H1 (cell line): Measurements from ENCODE around the gene STX8. TPM values are rescaled to one million over a fixed set of nuclear protein-coding genes. Genes with fewer than 3 reads are reported as not detected.

Experiments used
- CTCF ChIA-PET: fragments of 300-600 bp; sonication (Branson Sonifier 250); formaldehyde crosslinking; loops from one replicate; lab custom pipeline; 2021; ENCODE audit not compliant: partially characterized antibody; lab: Charles Lee
- POLR2A ChIA-PET: fragments of 300-600 bp; sonication (Branson Sonifier 250); formaldehyde crosslinking; loops from one replicate; lab custom pipeline; 2021; ENCODE audit warnings: inconsistent platforms; ENCODE audit not compliant: partially characterized antibody; lab: Charles Lee
- DNase-seq, 2 experiments: peaks; one replicate each; pipeline versions ENCODE4 v3.0.0 to v3.0.0-alpha.2; 2010 to 2022; ENCODE audit warnings: low spot score in 2 of 2, low read depth in 1 of 2, mixed read lengths in 1 of 2
- FAIRE-seq: peaks from 2 replicates; lab custom pipeline; 2011; peaks lifted over from hg19 to GRCh38; lab: Jason Lieb, UNC
- H2AFZ ChIP-seq: 2 replicates; pipeline ENCODE4 v1.8.1; 2012; ENCODE audit warnings: low read length, inconsistent platforms
- H2AK5ac ChIP-seq: 2 replicates; pipeline ENCODE4 v1.6.1; 2013; ENCODE audit warnings: low read depth, low read length
- H2BK120ac ChIP-seq: replicated peaks from 2 replicates; pipeline ENCODE3; 2013; ENCODE audit warnings: low read depth, low read length, inconsistent platforms
- H2BK12ac ChIP-seq: 2 replicates; pipeline ENCODE4 v1.6.1; 2013; ENCODE audit warnings: low read depth, low read length
- H2BK15ac ChIP-seq: 2 replicates; pipeline ENCODE4 v1.6.1; 2013; ENCODE audit warnings: low read length
- H2BK20ac ChIP-seq: 2 replicates; pipeline ENCODE4 v1.6.1; 2013; ENCODE audit warnings: low read length
- H2BK5ac ChIP-seq: 2 replicates; pipeline ENCODE4 v1.6.1; 2013; ENCODE audit warnings: low read depth, low read length
- H3K14ac ChIP-seq: 2 replicates; pipeline ENCODE4 v1.6.1; 2013; ENCODE audit warnings: inconsistent platforms; ENCODE audit not compliant: insufficient read length
- H3K18ac ChIP-seq: 2 replicates; pipeline ENCODE4 v1.6.1; 2013; ENCODE audit warnings: low read length; ENCODE audit errors: extremely low read depth
- H3K23ac ChIP-seq: 2 replicates; pipeline ENCODE4 v1.6.1; 2013; ENCODE audit warnings: inconsistent platforms; ENCODE audit not compliant: insufficient read length
- H3K23me2 ChIP-seq: 2 replicates; pipeline ENCODE4 v1.6.1; 2013; ENCODE audit warnings: low read depth, low read length
- H3K27ac ChIP-seq: 2 replicates; pipeline ENCODE4 v1.6.1; 2011; ENCODE audit warnings: low read depth, low read length, inconsistent platforms
- H3K27me3 ChIP-seq, 4 experiments: replicated peaks in 1 of 4; 1 replicate in 1 of 4; 2 replicates in 3 of 4; pipeline versions ENCODE4 v1.6.1 to v1.8.1; 2011 to 2013; ENCODE audit warnings: low read length in 3 of 4, mild to moderate bottlenecking in 3 of 4, inconsistent platforms in 2 of 4, mixed read lengths in 2 of 4, moderate library complexity in 1 of 4; ENCODE audit not compliant: control insufficient read depth in 3 of 4, insufficient read depth in 3 of 4; ENCODE audit errors: extremely low read depth in 1 of 4
- H3K36me3 ChIP-seq, 4 experiments: 2 replicates each; pipeline versions ENCODE4 v1.6.1 to v1.8.1; 2011 to 2013; ENCODE audit warnings: mild to moderate bottlenecking in 4 of 4, low read length in 3 of 4, moderate library complexity in 2 of 4, control low read depth in 1 of 4, inconsistent platforms in 1 of 4; ENCODE audit not compliant: insufficient read depth in 4 of 4, control insufficient read depth in 2 of 4
- H3K4ac ChIP-seq: replicated peaks from 2 replicates; pipeline ENCODE3; 2013; ENCODE audit warnings: low read length, low read depth, mixed read lengths, inconsistent platforms; ENCODE audit not compliant: insufficient read length
- H3K4me1 ChIP-seq, 4 experiments: replicated peaks in 1 of 4; 1 replicate in 1 of 4; 2 replicates in 3 of 4; pipeline versions ENCODE4 v1.6.1 to v1.8.1; 2011 to 2013; ENCODE audit warnings: low read length in 3 of 4, inconsistent platforms in 2 of 4, mixed read lengths in 1 of 4; ENCODE audit not compliant: insufficient read depth in 4 of 4, control insufficient read depth in 3 of 4
- H3K4me2 ChIP-seq, 2 experiments: 2 replicates each; pipeline versions ENCODE4 v1.6.1 to v1.8.1; 2011 to 2013; ENCODE audit warnings: low read depth in 2 of 2, low read length in 2 of 2, control low read depth in 1 of 2, inconsistent platforms in 1 of 2, mild to moderate bottlenecking in 1 of 2; ENCODE audit not compliant: insufficient read depth in 1 of 2
- H3K4me3 ChIP-seq, 4 experiments: fragments of 200-600, 300-600 bp in 1 of 4; sonication (generic), shearing (Covaris generic), sonication (Bioruptor Twin) in 1 of 4; 2 replicates each; pipeline versions ENCODE4 v1.5.1 to v1.8.1; 2011 to 2016; ENCODE audit warnings: low read length in 4 of 4, low read depth in 3 of 4, control low read depth in 2 of 4, inconsistent platforms in 2 of 4, mild to moderate bottlenecking in 2 of 4, mixed read lengths in 1 of 4, moderate library complexity in 1 of 4; ENCODE audit not compliant: insufficient read depth in 2 of 4; ENCODE audit errors: extremely low read depth in 1 of 4
- H3K56ac ChIP-seq: replicated peaks from 2 replicates; pipeline ENCODE3; 2013; ENCODE audit warnings: low read depth, mild to moderate bottlenecking, mixed read lengths, low read length, inconsistent platforms; ENCODE audit not compliant: insufficient read length
- H3K79me1 ChIP-seq: 2 replicates; pipeline ENCODE4 v1.6.1; 2013; ENCODE audit warnings: low read depth, low read length, control low read depth
- H3K79me2 ChIP-seq, 2 experiments: 2 replicates each; pipeline versions ENCODE4 v1.6.1 to v1.8.1; 2012 to 2013; ENCODE audit warnings: low read length in 2 of 2, mild to moderate bottlenecking in 2 of 2, inconsistent platforms in 1 of 2; ENCODE audit not compliant: insufficient read depth in 2 of 2, control insufficient read depth in 1 of 2
- H3K9ac ChIP-seq, 4 experiments: replicated peaks in 1 of 4; 1 replicate in 1 of 4; 2 replicates in 3 of 4; pipeline versions ENCODE4 v1.6.1 to v1.8.1; 2011 to 2013; ENCODE audit warnings: low read depth in 3 of 4, low read length in 3 of 4, control low read depth in 2 of 4, mild to moderate bottlenecking in 2 of 4, moderate library complexity in 2 of 4, inconsistent platforms in 1 of 4; ENCODE audit errors: extremely low read depth in 1 of 4
- H3K9me3 ChIP-seq, 2 experiments: 2 replicates each; pipeline versions ENCODE4 v1.6.1 to v1.8.1; 2012 to 2013; ENCODE audit warnings: mild to moderate bottlenecking in 2 of 2, moderate library complexity in 2 of 2, control low read depth in 1 of 2, inconsistent platforms in 1 of 2, low read depth in 1 of 2, low read length in 1 of 2, mixed read lengths in 1 of 2; ENCODE audit not compliant: insufficient read depth in 2 of 2
- H4K20me1 ChIP-seq, 2 experiments: replicated peaks in 1 of 2; 2 replicates each; pipeline versions ENCODE3 to v1.8.1; 2011 to 2013; ENCODE audit warnings: inconsistent platforms in 2 of 2, low read length in 2 of 2, mild to moderate bottlenecking in 1 of 2; ENCODE audit not compliant: insufficient read depth in 2 of 2, control insufficient read depth in 1 of 2
- H4K5ac ChIP-seq: 2 replicates; pipeline ENCODE4 v1.6.1; 2013; ENCODE audit warnings: low read length, low read depth, mixed read lengths, inconsistent platforms; ENCODE audit not compliant: insufficient read length
- H4K8ac ChIP-seq: 2 replicates; pipeline ENCODE4 v1.8.0; 2013; ENCODE audit warnings: mild to moderate bottlenecking, moderate library complexity, low read length, inconsistent platforms; ENCODE audit not compliant: insufficient read depth; ENCODE audit errors: extremely low read depth
- H4K91ac ChIP-seq: replicated peaks from 2 replicates; pipeline ENCODE3; 2013; ENCODE audit warnings: low read length, mixed read lengths, inconsistent platforms; ENCODE audit not compliant: insufficient read length
- HDAC2 ChIP-seq, 2 experiments: fragments of 300-600 bp in 1 of 2; sonication (generic) in 1 of 2; IDR thresholded peaks; 2 replicates each; pipeline ENCODE4 v1.6.1; 2011 to 2012; ENCODE audit warnings: low read depth in 2 of 2, low read length in 2 of 2, mild to moderate bottlenecking in 2 of 2, moderate library complexity in 2 of 2, borderline replicate concordance in 1 of 2, inconsistent platforms in 1 of 2
- RAD21 ChIP-seq, 2 experiments: IDR thresholded peaks in 1 of 2; conservative IDR thresholded peaks in 1 of 2; 2 replicates each; pipeline ENCODE4 v1.6.1; 2011; ENCODE audit warnings: low read depth in 2 of 2, low read length in 2 of 2, improper control_type of control experiment in 1 of 2, inconsistent platforms in 1 of 2, mild to moderate bottlenecking in 1 of 2, moderate library complexity in 1 of 2
- RNF2 ChIP-seq: fragments of 200-900, 300-1000 bp; sonication (generic); IDR thresholded peaks from 2 replicates; pipeline ENCODE4 v1.7.1; 2016; ENCODE audit warnings: borderline replicate concordance, low read depth, mild to moderate bottlenecking, antibody characterized with exemption, low read length; ENCODE audit not compliant: poor library complexity, severe bottlenecking; ENCODE audit errors: missing control alignments
- SP1 ChIP-seq: IDR thresholded peaks from 2 replicates; pipeline ENCODE4 v1.6.1; 2011; ENCODE audit warnings: low read depth, low read length
- SP2 ChIP-seq: IDR thresholded peaks from 2 replicates; pipeline ENCODE4 v1.6.1; 2012; ENCODE audit warnings: mild to moderate bottlenecking, low read length, inconsistent platforms
- WGBS, 2 experiments: shearing (Covaris generic) in 1 of 2; methylation state at CpG; one replicate each; pipeline versions ENCODE4 v1.1.6 to v1.1.7; 2013 to 2015; ENCODE audit warnings: low lambda C conversion rate in 2 of 2, mixed read lengths in 2 of 2, inconsistent platforms in 1 of 2, low coverage in 1 of 2, missing lambda C conversion rate in 1 of 2; ENCODE audit not compliant: insufficient replicate concordance in 2 of 2, insufficient coverage in 1 of 2, insufficient read length in 1 of 2; ENCODE audit errors: extremely low coverage in 1 of 2, missing lambda C conversion rate in 1 of 2; 5-methylcytosine and 5-hydroxymethylcytosine counted together
- polyA plus RNA-seq, 7 experiments: library from polyadenylated mRNA; depleted of rRNA in 3 of 7; stranded (reverse) in 5 of 7; unstranded in 2 of 7; fragments of >200 nt in 5 of 7; fragments of 200-250 nt in 2 of 7; gene quantifications; 1 replicate in 5 of 7; 2 replicates in 1 of 7; 4 replicates in 1 of 7; pipeline versions ENCODE4 v1.2.1 to v1.2.3, GENCODE V29; 2011 to 2013; ENCODE audit warnings: missing spikeins in 2 of 7, mixed read lengths in 2 of 7
- total RNA-seq: library from RNA; stranded (reverse); fragmentation: NEBNext Ultra II Directional; extraction: Animal tissue kit (Norgen Biotek cat#: 25700); gene quantifications from 2 replicates; pipeline ENCODE4 v1.2.1, GENCODE V29; 2021
- TF ChIP-seq, protein P1 (sequence below): IDR thresholded peaks from 2 replicates; pipeline ENCODE4 v1.6.1; 2012; ENCODE audit warnings: inconsistent platforms

The STX8 gene
- total and polyA plus RNA-seq, 2 of the 8 experiments (the other 6 are each of a cell fraction or from before 2014, with no cell fraction given), result 22.8 to 42.5 TPM

DNA sequence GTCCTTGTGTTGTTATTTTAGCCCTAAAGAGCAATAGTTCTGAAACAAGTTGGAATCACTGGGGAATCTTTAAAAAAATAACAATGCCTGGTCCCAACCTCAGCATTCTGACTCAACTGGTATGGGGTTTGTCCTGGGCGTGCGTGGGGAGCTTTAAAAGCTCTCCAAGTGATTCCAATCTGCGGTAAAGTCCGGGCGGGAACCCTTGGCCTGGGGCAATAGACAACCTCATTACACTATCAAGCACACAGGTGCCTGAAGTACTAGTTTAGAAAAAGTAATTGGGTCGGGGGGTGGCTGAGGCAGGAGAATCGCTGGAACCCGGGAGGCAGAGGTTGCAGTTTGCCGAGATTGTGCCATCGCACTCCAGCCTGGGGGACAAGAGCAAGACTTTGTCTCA lies 4.4 kb downstream of the STX8 start:
- H4K20me1 ChIP-seq, result peaks cover 0 to 1% of the 10 kb centered on the region in 2 experiments
- no peak overlapping the region for H3K27ac ChIP-seq
- H2BK12ac ChIP-seq, result no peak overlapping the region
- H4K91ac ChIP-seq, result no peak overlapping the region
- WGBS, 2 experiments, result 93% methylated on average over 7 of the region's 10 CpGs; no CpG with 5 or more reads in 1 of the 2 experiments
- H2BK20ac ChIP-seq, result no peak overlapping the region
- no peak overlapping the region for H3K14ac ChIP-seq
- no peaks in the 10 kb centered on the region for H3K4me1 ChIP-seq
- H3K36me3 ChIP-seq, result peaks cover 0 to 4% (median 2%) of the 10 kb centered on the region in 4 experiments; a peak in 3 of 8 replicates
- H3K23ac ChIP-seq, result no peak overlapping the region
- H2BK5ac ChIP-seq, result no peak overlapping the region
- H3K27me3 ChIP-seq, result no peaks in the 10 kb centered on the region
- no peak overlapping the region for H3K9ac ChIP-seq
- H4K8ac ChIP-seq, result no peak overlapping the region
- no peak overlapping the region for H3K4me2 ChIP-seq
- CTCF ChIA-PET, result no interaction called here
- POLR2A ChIA-PET, result interaction anchor here (0.6 kb wide), 1 partner anchor 25 kb away, joined by 3 read pairs; no protein-coding TSS in a partner anchor
- no peaks in the 10 kb centered on the region; a peak in 1 of 4 replicates for H3K79me2 ChIP-seq
- DNase-seq (no peak), FAIRE-seq (no peak)
- H3K79me1 ChIP-seq, result no peaks in the 10 kb centered on the region; the same call in 1 of the 2 replicates
- H3K56ac ChIP-seq, result no peak overlapping the region
- H3K18ac ChIP-seq, result no peak overlapping the region
- no peak overlapping the region for H2AFZ ChIP-seq
- H2BK120ac ChIP-seq, result no peak overlapping the region
- H3K4me3 ChIP-seq, result no peak overlapping the region
- H3K23me2 ChIP-seq, result peaks cover 6% of the 10 kb centered on the region
- no peak overlapping the region for H2AK5ac ChIP-seq
- no peak overlapping the region for H3K4ac ChIP-seq
- H2BK15ac ChIP-seq, result no peak overlapping the region
- no peaks in the 10 kb centered on the region for H3K9me3 ChIP-seq
- no peak overlapping the region for H4K5ac ChIP-seq
- TF ChIP-seq, protein P1, sequence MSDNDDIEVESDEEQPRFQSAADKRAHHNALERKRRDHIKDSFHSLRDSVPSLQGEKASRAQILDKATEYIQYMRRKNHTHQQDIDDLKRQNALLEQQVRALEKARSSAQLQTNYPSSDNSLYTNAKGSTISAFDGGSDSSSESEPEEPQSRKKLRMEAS, result no peak
- TF ChIP-seq SP2, result no peak
- TF ChIP-seq HDAC2 (IDR thresholded peaks at IDR 0.05; ENCODE audit: borderline replicate concordance in 1 of 2, low read depth in 2 of 2, low read length in 2 of 2), result no peak
- TF ChIP-seq RNF2, result no peak
- no peak for TF ChIP-seq RAD21 (IDR thresholded peaks at IDR 0.05 in 1 of 2, conservative IDR thresholded peaks at IDR 0.05 in 1 of 2; ENCODE audit: low read depth in 2 of 2, low read length in 2 of 2)
- no peak for TF ChIP-seq SP1
